HG02852 (cell line): Measurements from ENCODE around the gene SH3RF3.
"Not testable (repeated sequence)": the region's sequence is repeated elsewhere in the genome, so short reads cannot be mapped to it uniquely, and the experiment has no call there.

Experiments
- ATAC-seq: cut with Tn5 transposase; IDR thresholded peaks from one replicate; pipeline ENCODE4 v1.9.1; 2021; ENCODE audit warnings: mild to moderate bottlenecking, moderate library complexity; ENCODE audit not compliant: unreplicated experiment

SH3RF3 gene

DNA sequence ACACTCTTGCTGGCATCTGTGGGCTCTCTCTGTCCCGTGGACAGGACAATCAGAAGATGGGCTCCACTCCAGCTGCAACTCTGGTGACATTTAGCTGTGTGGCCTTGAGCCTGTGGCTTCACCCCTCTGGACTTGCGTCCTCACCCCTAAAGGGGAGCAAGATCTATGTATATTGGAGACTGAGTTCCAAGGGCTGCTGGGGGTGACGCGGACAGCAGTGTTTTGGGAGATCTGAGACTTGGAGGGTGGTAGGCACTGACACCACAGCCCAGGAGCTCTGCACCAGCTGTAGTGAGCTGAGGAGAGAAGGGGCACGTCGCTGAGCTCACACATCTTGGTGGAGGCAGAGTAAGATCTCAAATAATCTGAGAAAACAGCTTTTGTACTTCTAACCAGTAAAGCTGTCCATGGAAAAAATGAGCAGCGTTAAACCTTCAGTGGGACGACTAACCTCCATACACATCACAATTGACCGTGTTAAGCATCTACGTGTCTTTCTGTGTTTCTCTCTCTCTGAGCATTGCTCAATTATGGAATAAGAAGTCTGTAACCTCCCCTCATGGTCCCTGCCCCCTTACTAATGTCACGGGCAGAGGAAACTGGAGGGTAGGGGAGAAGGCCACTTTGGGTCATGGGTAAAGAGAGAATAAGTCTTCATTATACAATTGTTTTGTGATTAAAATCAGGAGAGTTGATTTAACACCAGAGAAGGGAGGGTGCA is 85.8 kb downstream of the SH3RF3 start:
- ATAC-seq, result no peak

DNA sequence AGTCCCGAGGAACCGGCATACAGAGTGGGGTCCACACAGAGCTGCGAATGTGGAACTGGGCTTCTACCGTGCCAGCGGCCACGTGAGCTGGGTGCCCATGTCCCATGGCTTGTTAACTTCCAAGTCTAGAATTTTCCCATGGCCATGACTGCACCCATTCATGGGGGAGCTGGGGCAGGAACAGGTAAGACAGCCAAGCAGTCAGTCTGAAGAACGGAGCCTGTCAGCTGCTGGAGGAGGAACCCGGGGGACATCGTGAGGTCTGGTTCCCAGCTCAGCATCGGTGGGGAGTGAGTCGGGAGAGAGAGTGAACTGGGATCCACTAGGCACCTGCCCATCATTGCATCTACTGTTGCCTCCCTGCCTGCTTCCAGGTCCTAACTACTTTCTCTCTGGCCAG is 86.9 kb downstream of the SH3RF3 start:
- no peak for ATAC-seq

DNA sequence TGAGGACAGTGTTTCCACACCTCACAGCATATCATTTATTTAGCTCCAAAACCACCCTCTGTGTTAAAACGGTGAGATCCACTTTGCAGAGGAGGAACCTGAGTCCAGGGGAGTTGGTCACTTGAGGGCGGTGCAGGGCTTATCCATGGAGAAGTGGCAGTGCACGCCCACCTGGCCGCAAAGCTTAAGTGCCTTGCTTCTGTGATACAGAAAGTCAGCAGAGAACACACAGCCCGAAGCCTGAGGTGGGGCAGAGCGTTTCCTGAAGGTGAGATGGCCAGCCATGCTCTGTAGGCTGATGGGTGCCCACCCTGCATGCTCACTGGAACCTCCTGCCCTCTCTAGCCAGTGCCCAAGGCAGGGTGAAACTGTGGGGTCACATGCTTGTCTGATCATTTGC is 87.3 kb downstream of the SH3RF3 start:
- ATAC-seq, result no peak

DNA sequence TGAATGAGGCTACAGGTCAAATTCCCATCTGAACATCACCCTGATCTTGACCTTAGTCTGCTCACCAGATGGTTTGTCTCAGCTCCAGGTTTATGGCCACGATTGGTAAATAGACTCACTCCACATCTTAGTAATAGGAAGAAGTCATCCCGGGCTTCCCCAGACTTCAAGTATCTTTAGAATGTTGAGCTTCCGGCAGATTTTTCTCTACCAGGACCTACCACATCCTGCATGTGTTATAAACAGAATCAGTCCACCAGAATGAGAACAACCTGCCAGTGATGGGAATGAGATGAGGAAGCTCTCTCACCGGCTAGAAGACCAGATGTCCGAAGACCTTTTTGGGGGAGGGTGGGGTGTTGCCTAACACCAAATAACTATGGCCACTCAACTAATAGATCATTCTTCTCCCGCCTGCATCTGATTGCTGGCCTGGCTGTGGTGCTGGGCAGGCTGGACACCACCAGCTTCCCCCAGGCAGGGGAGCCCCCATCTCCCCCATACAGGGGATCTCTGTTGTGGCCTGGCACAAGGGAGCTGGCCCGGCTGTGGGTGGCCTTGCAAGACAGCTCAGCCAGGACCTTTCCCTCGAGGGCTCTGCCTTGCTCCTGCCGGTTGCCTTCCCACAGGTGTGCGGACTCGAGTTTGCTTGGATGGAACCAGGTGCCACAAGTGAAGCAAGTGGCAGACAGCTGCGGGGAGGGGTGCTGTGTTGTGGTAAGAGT is 88.5 kb downstream of the SH3RF3 start:
- no peak for ATAC-seq

DNA sequence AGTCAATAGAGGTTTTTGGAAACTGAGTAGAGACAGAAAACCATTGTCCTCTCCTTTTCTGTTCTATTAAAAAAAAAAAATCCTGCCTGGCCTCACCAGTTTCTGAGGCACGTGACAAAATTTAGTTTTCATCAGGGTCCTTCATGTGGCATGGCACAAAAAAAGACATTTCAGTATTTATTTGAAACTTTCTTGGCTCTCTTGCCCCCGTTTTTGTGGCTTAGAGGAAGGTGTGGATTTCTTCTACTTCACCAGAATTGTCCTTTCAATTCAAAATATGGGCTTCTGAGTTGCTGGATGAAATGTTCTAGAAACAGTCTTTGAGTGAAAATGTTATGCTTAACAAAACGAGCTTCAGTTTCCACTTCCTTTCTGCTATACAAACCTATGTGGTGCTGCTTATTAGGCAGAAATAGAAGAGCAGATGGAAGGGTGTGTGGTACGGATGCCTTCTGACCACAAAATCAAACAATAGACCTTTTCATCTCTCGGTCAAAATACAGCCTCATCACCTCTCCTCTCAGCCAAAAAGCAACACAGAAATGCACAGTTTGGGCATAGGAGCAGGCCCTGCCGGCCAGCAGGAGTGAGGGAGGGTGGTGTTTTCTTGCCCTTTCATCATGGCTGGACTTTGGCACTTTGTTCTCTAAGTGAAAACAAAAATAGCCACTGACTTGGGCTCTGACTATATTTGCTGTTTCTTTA is 89.2 kb downstream of the SH3RF3 start:
- ATAC-seq, result peak; percentile 48

DNA sequence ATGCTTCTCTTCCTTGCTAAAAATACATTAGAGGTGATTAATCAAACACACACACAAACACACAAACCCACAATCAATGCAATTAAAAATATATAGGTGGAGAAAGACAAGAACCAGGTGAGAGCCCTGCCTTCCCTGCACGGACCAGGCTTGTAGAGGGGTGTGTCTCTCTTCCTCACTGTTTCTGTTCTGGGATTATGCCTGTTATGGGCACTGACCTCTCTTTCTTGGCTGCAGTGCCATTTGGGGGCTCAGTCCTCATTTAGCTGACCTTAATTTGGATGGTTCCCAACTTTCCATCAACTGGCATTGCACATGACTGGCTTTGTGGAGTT is 89.8 kb downstream of the SH3RF3 start:
- ATAC-seq, result no peak

DNA sequence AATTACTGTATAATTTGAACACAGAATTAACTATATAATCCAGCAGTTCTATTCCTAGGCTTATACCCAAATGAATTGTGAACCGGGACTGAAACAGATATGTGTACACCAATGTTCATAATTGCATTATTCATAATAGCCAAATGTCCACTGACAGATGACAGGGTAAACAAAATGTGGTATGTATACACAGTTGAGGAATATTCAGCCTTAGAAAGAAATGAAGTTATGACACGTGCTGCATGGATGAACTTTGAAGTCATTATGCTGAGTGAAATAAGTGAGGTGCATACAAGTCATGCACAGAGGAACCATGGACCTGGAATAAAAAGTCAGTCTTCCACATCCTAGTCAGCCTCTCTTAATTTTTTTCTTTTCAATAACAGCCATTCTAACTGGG is 91.9 kb downstream of the SH3RF3 start:
- no peak for ATAC-seq

DNA sequence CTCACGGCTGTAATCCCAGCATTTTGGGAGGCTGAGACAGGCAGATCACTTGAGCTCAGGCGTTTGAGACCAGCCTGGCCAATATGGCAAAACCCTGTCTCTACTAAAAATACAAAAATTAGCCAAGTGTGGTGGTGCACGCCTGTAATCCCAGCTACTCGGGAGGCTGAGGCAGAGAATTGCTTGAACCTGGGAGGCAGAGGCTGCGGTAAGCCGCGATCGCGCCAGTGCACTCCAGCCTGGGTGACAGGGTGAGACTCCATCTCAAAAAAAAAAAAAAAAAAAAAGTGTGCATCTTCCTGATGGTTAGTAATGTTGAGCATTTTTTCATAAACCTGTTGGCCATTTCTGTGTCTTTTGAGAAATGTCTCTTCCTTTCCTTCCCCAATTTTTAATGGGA is 92.3 kb downstream of the SH3RF3 start:
- ATAC-seq, result not testable (repeated sequence)

DNA sequence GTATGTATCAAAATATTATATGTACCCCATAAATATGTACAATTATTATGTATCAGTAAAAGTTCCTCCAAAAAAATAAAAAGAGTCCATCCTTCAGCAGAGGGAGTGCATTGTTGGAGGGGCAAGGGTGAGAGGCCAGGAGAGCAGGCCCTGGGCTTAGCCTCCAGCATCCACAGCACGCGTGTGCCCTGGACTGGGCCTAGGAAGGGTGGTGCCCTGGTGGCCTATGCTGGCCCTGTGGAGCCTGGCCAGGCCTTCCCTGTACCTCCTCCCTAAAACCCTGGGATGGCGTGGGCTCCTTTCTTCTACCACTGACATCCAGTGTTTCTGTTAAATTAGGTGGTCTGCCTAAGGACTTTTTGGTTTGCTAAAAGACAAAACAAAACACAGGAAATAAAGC is 93.4 kb downstream of the SH3RF3 start:
- ATAC-seq, result no peak

DNA sequence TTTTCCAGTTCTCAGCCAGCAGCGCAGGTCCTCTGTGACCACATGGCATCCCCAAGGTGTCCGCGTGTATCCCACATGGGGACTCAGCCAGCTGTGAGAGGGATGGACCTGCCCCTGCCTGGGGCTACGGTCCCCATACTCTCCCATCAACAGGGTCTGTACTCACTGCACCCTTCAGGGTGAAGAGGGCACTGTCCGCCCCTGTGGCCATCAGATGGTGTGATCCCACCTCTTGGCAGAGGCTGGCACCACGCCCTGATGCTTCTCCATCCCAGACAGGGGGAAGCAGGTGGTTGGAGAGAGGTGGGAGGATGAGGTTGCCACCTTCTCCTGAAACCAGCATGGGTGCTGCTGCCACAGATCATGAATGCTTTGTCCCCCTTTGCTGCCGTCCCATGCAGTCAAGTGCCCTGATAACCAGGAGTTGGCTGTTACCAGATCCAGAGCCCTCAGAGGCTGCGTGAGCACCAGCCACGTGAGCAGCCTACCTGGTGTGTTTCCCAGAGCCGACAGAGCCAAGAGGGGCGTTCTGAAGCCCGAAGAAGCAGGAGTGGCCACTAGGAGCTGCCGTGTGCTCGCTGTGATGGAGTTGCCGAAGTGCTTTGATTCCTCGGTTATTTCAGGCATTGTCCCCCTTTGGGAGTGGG is 93.9 kb downstream of the SH3RF3 start:
- ATAC-seq, result no peak

DNA sequence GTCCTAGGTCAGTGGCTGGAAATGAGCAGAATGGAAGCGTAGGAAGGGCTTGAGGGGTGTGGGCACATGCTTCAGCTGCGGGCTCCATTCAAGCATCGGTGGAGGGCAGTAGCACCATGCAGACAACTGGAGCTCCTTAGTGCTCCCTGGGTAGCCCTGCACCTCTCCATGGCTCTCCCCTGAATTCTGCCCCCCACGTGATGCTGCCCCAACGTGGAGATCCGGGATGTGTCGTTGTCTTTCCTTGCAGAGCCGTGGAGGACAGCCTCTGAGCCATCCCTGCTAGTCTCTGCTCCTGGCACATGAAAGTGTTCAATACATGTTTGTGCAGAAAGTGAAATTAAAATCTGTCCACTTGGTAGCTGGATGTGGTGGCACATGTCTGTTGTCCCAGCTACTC is 94.5 kb downstream of the SH3RF3 start:
- ATAC-seq, result no peak

DNA sequence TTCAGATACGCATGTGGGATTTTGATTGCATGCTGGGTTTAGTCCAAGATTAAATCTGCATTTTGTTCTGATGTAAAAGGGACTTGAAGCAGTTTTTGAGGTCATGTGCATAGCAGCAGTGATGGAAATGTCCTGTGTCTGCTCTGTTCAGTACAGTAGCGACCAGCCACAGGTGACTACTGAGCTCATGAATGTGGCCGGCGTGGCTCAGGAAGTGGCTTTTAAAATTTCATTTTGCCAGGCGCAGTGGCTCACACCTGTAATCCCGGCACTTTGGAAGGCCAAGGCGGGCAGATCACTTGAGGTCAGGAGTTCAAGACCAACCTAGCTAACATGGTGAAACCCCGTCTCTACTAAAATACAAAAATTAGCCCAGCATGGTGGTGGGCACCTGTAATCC is 95.3 kb downstream of the SH3RF3 start:
- not testable (repeated sequence) for ATAC-seq

DNA sequence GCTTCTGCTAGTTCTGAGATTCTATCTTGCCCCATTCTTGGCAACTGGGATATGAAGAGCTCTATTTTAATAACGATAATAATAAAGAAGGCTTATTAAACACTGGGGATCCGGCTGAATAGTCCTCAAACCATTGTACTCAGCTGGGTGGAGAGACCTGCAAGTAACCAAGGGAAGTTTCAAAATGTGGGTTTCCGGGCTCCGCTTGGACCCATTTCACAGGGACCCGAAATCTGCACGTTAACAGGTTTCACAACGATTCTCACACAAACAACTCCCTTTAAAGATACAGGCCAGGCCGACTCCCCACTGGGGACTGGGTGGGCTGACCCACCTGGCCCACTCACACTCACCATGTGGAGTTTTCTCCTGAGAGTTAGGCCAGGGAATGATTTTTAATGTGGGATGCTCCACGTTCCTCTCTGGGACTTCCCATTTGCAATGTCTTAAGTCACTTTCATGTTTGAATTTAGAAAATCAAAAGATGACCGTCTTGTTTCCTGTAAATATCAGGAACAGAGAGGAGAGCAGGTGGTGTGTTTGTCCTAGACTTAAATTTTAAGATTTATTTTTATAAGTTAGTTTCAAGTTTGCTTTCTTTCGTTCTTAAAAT is 96.3 kb downstream of the SH3RF3 start:
- ATAC-seq, result no peak

DNA sequence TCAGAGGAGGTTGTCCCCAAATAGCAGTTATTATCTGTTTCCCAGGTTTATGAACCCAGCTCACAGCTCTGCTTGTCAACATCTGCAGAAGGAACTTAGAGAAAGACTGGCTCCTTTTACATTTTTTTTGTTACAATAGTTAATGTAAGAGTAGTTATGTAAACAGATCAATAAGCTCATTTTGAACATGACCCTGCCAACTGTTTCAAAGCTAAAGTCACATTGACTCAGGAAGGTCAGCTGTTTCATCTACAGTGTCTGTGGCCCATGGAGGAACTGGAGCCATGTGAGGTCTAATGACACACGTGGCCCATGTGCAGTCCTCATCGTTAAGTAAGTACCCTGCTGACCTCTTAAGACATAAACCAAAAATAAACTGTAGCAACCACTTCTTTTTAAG is 97.1 kb downstream of the SH3RF3 start:
- no peak for ATAC-seq

DNA sequence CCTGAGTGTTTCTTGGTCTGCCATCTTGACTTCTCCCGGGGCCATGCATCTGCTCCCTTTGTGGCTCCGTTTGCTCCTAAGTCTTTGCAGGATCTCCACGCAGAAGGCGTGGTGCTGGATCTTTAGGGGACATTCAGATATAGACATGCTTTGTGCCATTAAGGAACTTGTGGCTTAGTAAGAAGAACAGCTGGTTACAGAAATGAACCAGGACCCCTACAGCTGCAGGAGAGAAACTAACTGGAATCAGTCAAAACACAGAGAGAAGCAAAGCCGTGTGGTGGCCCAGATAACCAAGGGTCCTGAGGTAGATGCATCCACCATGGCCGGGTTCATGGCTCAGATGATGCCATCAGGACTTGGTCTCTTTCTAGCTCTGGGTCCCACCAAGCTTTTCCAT is 97.6 kb downstream of the SH3RF3 start:
- ATAC-seq, result no peak

DNA sequence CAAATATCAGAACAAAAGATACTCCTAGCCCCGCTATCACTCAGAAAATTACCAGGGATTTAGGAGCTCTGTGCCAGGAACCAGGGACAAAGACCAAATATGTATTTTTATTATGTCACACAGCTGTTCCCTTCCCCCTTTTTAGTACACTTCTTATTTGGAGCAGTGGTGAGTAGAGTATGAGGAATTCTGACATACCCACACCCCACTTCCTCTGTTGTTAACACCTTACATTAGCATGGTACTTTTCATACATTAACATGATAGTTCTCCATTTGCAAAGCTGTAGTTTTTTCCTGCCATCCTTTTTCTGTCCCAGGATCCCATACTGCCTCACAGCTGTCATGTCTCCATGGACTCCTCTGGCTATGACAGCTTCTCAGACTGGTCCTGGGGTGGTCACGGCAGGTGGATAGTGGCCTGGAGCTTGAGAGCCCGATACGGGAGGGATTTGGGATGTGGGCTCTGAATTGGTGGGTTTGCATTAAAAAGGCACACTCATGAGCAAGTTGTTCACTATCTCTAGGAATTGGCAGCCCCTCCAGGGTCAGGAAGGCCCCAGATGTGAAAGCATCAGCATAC is 100.2 kb downstream of the SH3RF3 start:
- no peak for ATAC-seq

DNA sequence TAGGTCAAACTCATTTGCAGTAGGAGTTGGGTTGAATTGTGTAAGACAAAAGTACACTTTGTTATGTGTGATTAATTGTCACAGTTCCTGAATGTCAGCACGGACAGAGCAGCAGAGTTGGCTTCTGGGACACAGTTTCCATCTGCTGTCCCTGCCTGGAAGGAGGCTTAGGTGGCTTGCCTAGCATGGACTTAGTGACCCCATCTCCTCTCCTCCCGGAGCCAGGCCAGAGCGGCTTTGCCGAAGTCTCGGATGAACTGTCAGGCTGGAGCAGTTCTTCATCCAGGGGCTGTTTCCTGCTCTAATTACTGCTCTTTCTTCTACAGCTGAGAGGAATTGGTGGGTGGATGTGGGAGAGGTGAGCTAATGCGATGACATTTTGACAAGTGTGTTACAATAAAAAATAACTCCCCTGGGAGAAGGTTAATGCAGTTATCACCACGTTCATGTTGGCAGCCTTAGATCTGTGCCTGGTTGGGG is 102.0 kb downstream of the SH3RF3 start:
- no peak for ATAC-seq

DNA sequence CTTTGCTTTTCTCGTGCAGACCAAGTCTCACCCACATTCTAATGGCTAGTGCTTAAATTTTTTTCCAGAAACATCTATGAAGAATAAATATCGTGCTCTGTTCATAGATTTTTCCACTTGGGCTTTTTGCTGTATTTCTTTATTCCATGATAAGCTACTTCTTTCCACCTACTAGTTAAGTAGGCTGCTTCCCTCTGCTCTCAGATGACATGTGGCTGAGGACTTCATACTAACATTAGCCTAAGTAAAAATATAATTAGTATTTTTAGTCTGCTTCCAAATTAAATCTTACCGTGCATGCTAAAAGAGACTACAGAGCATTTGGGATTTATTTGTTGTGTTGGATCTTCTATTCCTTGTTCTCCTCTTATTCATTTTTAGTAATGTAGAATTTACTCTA is 102.4 kb downstream of the SH3RF3 start:
- ATAC-seq, result no peak

DNA sequence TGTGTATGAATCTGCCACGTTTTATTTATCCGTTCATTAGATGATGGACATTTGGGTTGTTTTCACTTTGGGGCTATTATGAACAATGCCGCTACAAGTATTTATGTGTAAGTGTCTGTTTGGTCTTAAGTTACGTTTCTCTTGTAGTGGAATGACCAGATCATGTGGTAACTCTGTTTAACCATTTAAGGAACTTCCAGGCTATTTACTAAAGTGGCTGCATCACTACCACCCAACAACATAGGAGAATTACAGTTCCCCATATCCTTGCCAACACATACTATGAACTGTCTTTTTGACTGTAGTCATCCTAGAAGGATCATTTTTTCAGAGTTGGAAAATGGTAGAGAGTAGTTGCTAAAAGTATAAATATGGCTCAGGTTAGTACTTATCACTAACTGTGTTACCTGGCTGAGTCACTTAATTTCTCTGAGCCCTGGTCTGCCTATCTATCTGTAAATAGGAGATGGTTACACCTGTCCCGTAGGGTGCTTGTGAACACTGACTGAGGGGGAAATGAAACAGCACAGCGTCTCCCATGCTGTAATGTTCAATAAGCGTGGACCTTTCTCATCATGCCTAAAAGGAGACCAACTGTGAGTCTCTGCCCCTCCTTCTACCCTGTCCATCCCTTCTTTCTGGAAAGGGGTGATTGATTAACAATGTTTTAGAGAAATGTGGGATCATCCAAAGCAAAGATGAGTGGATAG is 103.1 kb downstream of the SH3RF3 start:
- no peak for ATAC-seq

DNA sequence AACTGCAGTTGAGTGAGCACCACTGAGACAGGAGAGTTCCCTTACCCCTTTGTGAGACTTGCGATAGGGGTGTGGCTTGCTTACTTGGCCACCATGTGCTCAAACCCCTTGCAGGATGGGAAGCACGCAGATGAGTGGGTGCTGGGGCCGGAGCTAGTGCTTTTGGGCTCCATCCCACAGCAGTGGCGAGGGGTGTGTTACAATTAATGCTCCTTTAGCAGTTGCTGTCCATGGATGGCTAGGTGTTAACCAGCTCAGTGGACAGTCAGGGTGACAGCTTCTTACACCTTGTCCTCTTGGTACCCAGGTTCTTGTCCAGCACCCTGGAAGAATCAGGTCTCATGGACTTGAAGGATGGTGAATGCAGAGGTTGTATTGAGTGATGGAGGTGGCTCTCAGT is 103.9 kb downstream of the SH3RF3 start:
- no peak for ATAC-seq
